GM19099 (cell line): Measurements from ENCODE around the gene NOC2L.

Source experiments
- POLR2A ChIP-seq: IDR thresholded peaks from 3 replicates; pipeline ENCODE4 v1.6.1; 2011; ENCODE audit warnings: low read depth; ENCODE audit not compliant: insufficient read length; ENCODE audit errors: extremely low read depth

NOC2L gene

GRCh38 chr1:906600-907420 lies 52.2 kb downstream of the NOC2L start:
- TF ChIP-seq POLR2A, result no peak

GRCh38 chr1:905811-906599 lies 53.1 kb downstream of the NOC2L start:
- no peak for TF ChIP-seq POLR2A

- no peak for TF ChIP-seq POLR2A
These were observed 53.8 kb downstream of the NOC2L start for GRCh38 chr1:905071-905749.

GRCh38 chr1:904310-904950 lies 54.6 kb downstream of the NOC2L start:
- TF ChIP-seq POLR2A, result peak; percentile 50

- no peak for TF ChIP-seq POLR2A
These were observed 55.3 kb downstream of the NOC2L start for GRCh38 chr1:903721-904271.

GRCh38 chr1:903305-903704 lies 55.8 kb downstream of the NOC2L start:
- no peak for TF ChIP-seq POLR2A

- TF ChIP-seq POLR2A, result no peak
These were observed 56.3 kb downstream of the NOC2L start for GRCh38 chr1:902802-903201.

- no peak for TF ChIP-seq POLR2A
These were observed 57.8 kb downstream of the NOC2L start for GRCh38 chr1:901108-901859.

- no peak for TF ChIP-seq POLR2A
These were observed 59.3 kb downstream of the NOC2L start for GRCh38 chr1:899636-900317.

- no peak for TF ChIP-seq POLR2A
These were observed 61.8 kb downstream of the NOC2L start for GRCh38 chr1:897226-897625.
